MCF 10A (cell line): ENCODE measurements around the gene CELSR1. TPM values are rescaled to one million over a fixed set of nuclear protein-coding genes. Genes with fewer than 3 reads are reported as not detected.

ENCODE experiments used
- BruUV-seq: library from RNA; stranded (reverse); fragments of 400-500 nt; replicated peaks from 2 replicates; lab custom pipeline; 2021; lab: Mats Ljungman, UMichigan
- CTCF ChIA-PET: fragments of 300-600 bp; sonication (Branson Sonifier 250); formaldehyde crosslinking; extraction: SDS; loops from one replicate; lab custom pipeline; 2021; ENCODE audit warnings: antibody characterized with exemption, inconsistent platforms; lab: Yijun Ruan, JAX
- POLR2A ChIA-PET: fragments of 300-600, 350-650 bp; sonication (Branson Sonifier 250); formaldehyde crosslinking; extraction: SDS; loops from one replicate; lab custom pipeline; 2020; ENCODE audit warnings: antibody characterized with exemption, inconsistent platforms; lab: Yijun Ruan, JAX
- DNase-seq: peaks from one replicate; pipeline ENCODE4 v3.0.0-alpha.2; 2018; ENCODE audit not compliant: unreplicated experiment
- H3K27ac Mint-ChIP-seq: one replicate; pipeline ENCODE4 v1.8.0; 2022; ENCODE audit warnings: mild to moderate bottlenecking, low read depth, mixed read lengths; ENCODE audit not compliant: unreplicated experiment
- H3K27me3 Mint-ChIP-seq: one replicate; pipeline ENCODE4 v1.8.0; 2022; ENCODE audit warnings: mixed read lengths; ENCODE audit not compliant: insufficient read depth, unreplicated experiment
- H3K36me3 Mint-ChIP-seq: one replicate; pipeline ENCODE4 v1.8.0; 2022; ENCODE audit warnings: mild to moderate bottlenecking, moderate library complexity, mixed read lengths; ENCODE audit not compliant: insufficient read depth, unreplicated experiment
- H3K4me1 Mint-ChIP-seq: one replicate; pipeline ENCODE4 v1.8.0; 2022; ENCODE audit warnings: mixed read lengths; ENCODE audit not compliant: insufficient read depth, unreplicated experiment
- H3K4me3 Mint-ChIP-seq: one replicate; pipeline ENCODE4 v1.8.0; 2022; ENCODE audit warnings: mild to moderate bottlenecking, moderate library complexity, mixed read lengths; ENCODE audit not compliant: unreplicated experiment
- H3K9me3 Mint-ChIP-seq: one replicate; pipeline ENCODE4 v1.8.0; 2022; ENCODE audit warnings: mixed read lengths; ENCODE audit not compliant: unreplicated experiment
- CTCF ChIP-seq: fragments of 200-600 bp; IDR thresholded peaks from one replicate; pipeline ENCODE4 v1.8.0; 2022; ENCODE audit warnings: antibody characterized with exemption, mild to moderate bottlenecking; ENCODE audit not compliant: unreplicated experiment
- intact Hi-C: fragments of 100-400 bp; cut with micrococcal nuclease; formaldehyde crosslinking; loops from 2 replicates; pipeline ENCODE4 v1.14.1; 2022
- total RNA-seq: library from RNA; stranded (reverse); gene quantifications from 2 replicates; pipeline ENCODE4 v1.2.3, GENCODE V29; 2022

Gene CELSR1
- total RNA-seq, 1 experiment from 2014 or later = 49.1 TPM

GRCh38 chr22:46320166-46320710 is 217.2 kb downstream of the CELSR1 start:
- Mint-ChIP-seq H3K4me3 (no peak overlapping the region), H3K9me3 (no peaks in the 10 kb centered on the region), H3K36me3 (peaks cover 23% of the 10 kb centered on the region), H3K27me3 (no peaks in the 10 kb centered on the region), H3K27ac (no peak overlapping the region), H3K4me1 (no peaks in the 10 kb centered on the region)
- intact Hi-C loops = no loop called here
- ChIA-PET POLR2A (no interaction called here), CTCF (interaction anchor here (1.2 to 2.2 kb wide), 2 partner anchors 198 to 314 kb away, joined by 5 to 8 read pairs; no protein-coding TSS in a partner anchor)
- BruUV-seq = no TSS peak
- no peak for TF ChIP-seq CTCF
- DNase-seq = no peak

GRCh38 chr22:46319319-46319718 is 218.1 kb downstream of the CELSR1 start:
- peak overlapping the region; percentile 37 for H3K27ac Mint-ChIP-seq
- H3K4me3 Mint-ChIP-seq = no peak overlapping the region
- ChIA-PET POLR2A (no interaction called here), CTCF (interaction anchor here (0.6 to 11.2 kb wide), 3 partner anchors 198 to 324 kb away, joined by 3 to 157 read pairs (median 18); no protein-coding TSS in a partner anchor)
- H3K4me1 Mint-ChIP-seq = no peaks in the 10 kb centered on the region
- no peaks in the 10 kb centered on the region for H3K27me3 Mint-ChIP-seq
- DNase-seq = no peak
- no peak for TF ChIP-seq CTCF
- no peaks in the 10 kb centered on the region for H3K9me3 Mint-ChIP-seq
- intact Hi-C loops = no loop called here
- no TSS peak for BruUV-seq
- peaks cover 23% of the 10 kb centered on the region for H3K36me3 Mint-ChIP-seq

GRCh38 chr22:46318576-46318975 is 218.8 kb downstream of the CELSR1 start:
- TF ChIP-seq CTCF = no peak

GRCh38 chr22:46317646-46318045 is 219.8 kb downstream of the CELSR1 start:
- POLR2A ChIA-PET = no interaction called here
- Mint-ChIP-seq H3K27ac (no peak overlapping the region), H3K9me3 (no peaks in the 10 kb centered on the region), H3K4me1 (no peaks in the 10 kb centered on the region), H3K36me3 (peaks cover 18% of the 10 kb centered on the region), H3K4me3 (no peak overlapping the region), H3K27me3 (no peaks in the 10 kb centered on the region)
- no peak for TF ChIP-seq CTCF
- no TSS peak for BruUV-seq
- CTCF ChIA-PET = interaction anchor here (0.8 to 11.2 kb wide), 4 partner anchors 114 to 323 kb away, joined by 3 to 157 read pairs (median 12); no protein-coding TSS in a partner anchor
- no peak for DNase-seq
- intact Hi-C loops = no loop called here

More at GRCh38 chr22:46318576-46318975, 218.8 kb downstream of the CELSR1 start:
- Mint-ChIP-seq H3K9me3 (no peaks in the 10 kb centered on the region), H3K36me3 (peaks cover 18% of the 10 kb centered on the region), H3K27ac (no peak overlapping the region), H3K4me3 (no peak overlapping the region), H3K27me3 (no peaks in the 10 kb centered on the region), H3K4me1 (no peaks in the 10 kb centered on the region)
- ChIA-PET POLR2A (no interaction called here), CTCF (interaction anchor here (0.5 to 11.2 kb wide), 7 partner anchors 12 to 1085 kb away, joined by 3 to 157 read pairs (median 4); no protein-coding TSS in a partner anchor)
- no peak for DNase-seq
- BruUV-seq = no TSS peak
- intact Hi-C loops = no loop called here
